B cell (primary cell): Measurements from ENCODE around the gene SMIM22. TPM values are rescaled to one million over a fixed set of nuclear protein-coding genes. Genes with fewer than 3 reads are reported as not detected.

Experiments used
- ATAC-seq: fragments of 200-7000 bp; cut with Tn5 transposase; one replicate; pipeline ENCODE4 v1.10.0; 2021; ENCODE audit warnings: low read depth, mild to moderate bottlenecking, moderate number of reproducible peaks, moderate library complexity
- CTCF ChIA-PET: fragments of 350-600 bp; sonication (Branson Sonifier 250); formaldehyde crosslinking; loops from one replicate; lab custom pipeline; 2021; ENCODE audit warnings: antibody characterized with exemption, inconsistent platforms; lab: Charles Lee
- POLR2A ChIA-PET: fragments of 350-600 bp; sonication (Branson Sonifier 250); formaldehyde crosslinking; loops from one replicate; lab custom pipeline; 2021; ENCODE audit warnings: antibody characterized with exemption; lab: Charles Lee
- DNase-seq: peaks from one replicate; pipeline ENCODE4 v3.0.0; 2013
- H2AFZ ChIP-seq: 2 replicates; pipeline ENCODE4 v1.6.1; 2012; ENCODE audit warnings: mild to moderate bottlenecking, low read depth, low read length; ENCODE audit not compliant: insufficient read depth, poor library complexity, severe bottlenecking
- H3K27ac ChIP-seq, 2 donors: 1 replicate in 1 of 2; 2 replicates in 1 of 2; pipeline ENCODE4 v1.5.1; 2012 to 2013; ENCODE audit warnings: low read length in 2 of 2, mild to moderate bottlenecking in 2 of 2, moderate library complexity in 1 of 2
- H3K27me3 ChIP-seq, 4 experiments: fragments of 200-600 bp in 1 of 4; sonication (generic) in 1 of 4; replicated peaks in 1 of 4; 1 replicate in 2 of 4; 2 replicates in 2 of 4; pipeline versions ENCODE4 v1.6.1 to v1.7.0; 2013 to 2016; ENCODE audit warnings: low read length in 3 of 4, mild to moderate bottlenecking in 2 of 4, mixed read lengths in 1 of 4, moderate library complexity in 1 of 4; ENCODE audit not compliant: insufficient read depth in 4 of 4, control insufficient read depth in 3 of 4; ENCODE audit errors: control extremely low read depth in 1 of 4
- H3K36me3 ChIP-seq, 2 experiments: replicated peaks in 1 of 2; 1 replicate in 1 of 2; 2 replicates in 1 of 2; pipeline versions ENCODE4 v1.6.1 to v1.7.1; 2013; ENCODE audit warnings: low read length in 1 of 2; ENCODE audit not compliant: insufficient read depth in 2 of 2, control insufficient read depth in 1 of 2; ENCODE audit errors: control extremely low read depth in 1 of 2, extremely low read depth in 1 of 2
- H3K4me1 ChIP-seq, 2 donors: fragments of 200-600 bp in 1 of 2; sonication (generic) in 1 of 2; 1 replicate in 1 of 2; 2 replicates in 1 of 2; pipeline versions ENCODE4 v1.5.1 to v1.6.1; 2013 to 2017; ENCODE audit warnings: low read length in 2 of 2; ENCODE audit not compliant: control insufficient read depth in 2 of 2, insufficient read depth in 2 of 2
- H3K4me2 ChIP-seq: replicated peaks from 2 replicates; pipeline ENCODE3; 2012; ENCODE audit warnings: mild to moderate bottlenecking, low read depth, low read length; ENCODE audit not compliant: poor library complexity, severe bottlenecking
- H3K4me3 ChIP-seq, 5 experiments: fragments of 200-600 bp in 1 of 5; sonication (generic) in 1 of 5; 1 replicate in 3 of 5; 2 replicates in 2 of 5; pipeline versions ENCODE4 v1.5.1 to v1.7.0; 2011 to 2016; ENCODE audit warnings: low read length in 4 of 5, mild to moderate bottlenecking in 4 of 5, low read depth in 2 of 5, control low read depth in 1 of 5, moderate library complexity in 1 of 5; ENCODE audit not compliant: insufficient read depth in 1 of 5; ENCODE audit errors: control extremely low read depth in 1 of 5, extremely low read depth in 1 of 5
- H3K79me2 ChIP-seq: fragments of 200-600 bp; sonication (generic); one replicate; pipeline ENCODE4 v1.6.0; 2016; ENCODE audit warnings: low read length; ENCODE audit not compliant: control insufficient read depth, insufficient read depth
- H3K9ac ChIP-seq: fragments of 200-600 bp; sonication (generic); 2 replicates; pipeline ENCODE4 v1.6.1; 2017; ENCODE audit warnings: mild to moderate bottlenecking, low read length, moderate library complexity
- H3K9me3 ChIP-seq, 3 donors: one replicate each; pipeline versions ENCODE4 v1.6.1 to v1.7.1; 2013; ENCODE audit warnings: low read length in 2 of 3; ENCODE audit not compliant: control insufficient read depth in 2 of 3, insufficient read depth in 1 of 3; ENCODE audit errors: control extremely low read depth in 1 of 3
- H4K20me1 ChIP-seq: 2 replicates; pipeline ENCODE4 v1.6.0; 2012; ENCODE audit warnings: mild to moderate bottlenecking, low read length; ENCODE audit not compliant: insufficient read depth, control insufficient read depth, poor library complexity, severe bottlenecking
- H3K27ac Mint-ChIP-seq: one replicate; pipeline ENCODE4 v1.8.0; 2021; ENCODE audit warnings: mixed read lengths
- H3K27me3 Mint-ChIP-seq: one replicate; pipeline ENCODE4 v1.8.0; 2021; ENCODE audit warnings: mixed read lengths
- H3K4me1 Mint-ChIP-seq: one replicate; pipeline ENCODE4 v1.8.0; 2021; ENCODE audit warnings: mixed read lengths
- H3K4me3 Mint-ChIP-seq: one replicate; pipeline ENCODE4 v1.8.0; 2021; ENCODE audit warnings: mixed read lengths
- H3K9me3 Mint-ChIP-seq: one replicate; pipeline ENCODE4 v1.8.0; 2022; ENCODE audit warnings: mixed read lengths; ENCODE audit not compliant: insufficient read depth
- EZH2 ChIP-seq: IDR thresholded peaks from 2 replicates; pipeline ENCODE4 v1.6.1; 2012; ENCODE audit warnings: borderline replicate concordance, low read depth, mild to moderate bottlenecking, moderate library complexity, low read length; ENCODE audit not compliant: insufficient read depth, poor library complexity, severe bottlenecking
- WGBS: methylation state at CpG from one replicate; pipeline ENCODE4 v1.1.5; 2013; ENCODE audit warnings: missing lambda C conversion rate; ENCODE audit not compliant: insufficient coverage; 5-methylcytosine and 5-hydroxymethylcytosine counted together
- intact Hi-C: fragments of 100-400 bp; cut with micrococcal nuclease; formaldehyde crosslinking; loops from one replicate; pipeline ENCODE4 v1.10.0; 2022
- polyA plus RNA-seq: library from polyadenylated mRNA; depleted of rRNA; stranded (reverse); fragments of >200 nt; gene quantifications from 2 replicates; pipeline ENCODE4 v1.2.3, GENCODE V29; 2012
- total RNA-seq, 2 donors: library from RNA; stranded (reverse); fragments of 120-200 nt in 1 of 2; gene quantifications; 1 replicate in 1 of 2; 2 replicates in 1 of 2; pipeline versions ENCODE4 v1.2.3 to v1.2.4, GENCODE V29; 2013 to 2022
- TF ChIP-seq, protein P1 (sequence below): fragments of 200-600 bp; IDR thresholded peaks from one replicate; pipeline ENCODE4 v1.8.0; 2022; ENCODE audit warnings: antibody characterized with exemption, mild to moderate bottlenecking

Gene SMIM22
- total and polyA plus RNA-seq, 2 donors (not counting 1 experiment from before 2014, with no cell fraction given): not detected

DNA sequence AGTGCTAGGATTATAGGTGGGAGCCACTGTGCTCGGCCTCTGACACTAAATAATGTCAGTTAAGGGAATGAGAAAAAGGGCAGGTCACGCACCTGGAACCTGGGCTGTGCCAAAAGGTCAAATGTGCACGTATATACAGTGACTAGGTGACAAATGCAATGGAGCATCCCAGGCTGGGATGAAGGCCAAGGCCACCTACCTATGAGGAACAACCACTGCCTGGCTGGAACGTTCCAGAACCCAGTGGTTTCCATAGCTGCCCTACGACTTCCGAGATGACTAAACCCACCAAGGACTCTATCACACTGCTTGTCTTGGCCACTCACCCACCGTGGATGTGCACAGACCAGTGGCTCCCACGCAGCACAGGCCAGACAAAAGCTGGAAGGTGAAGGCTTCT lies 44.3 kb upstream of the SMIM22 start:
- Mint-ChIP-seq H3K9me3 (no peaks in the 10 kb centered on the region), H3K4me1 (peaks cover 22% of the 10 kb centered on the region), H3K27ac (no peak overlapping the region), H3K4me3 (no peak overlapping the region), H3K27me3 (no peaks in the 10 kb centered on the region)
- no peak for ATAC-seq
- DNase-seq: no peak
- Histone ChIP-seq H3K4me2 (no peak overlapping the region), H4K20me1 (peaks cover 4% of the 10 kb centered on the region), H3K4me3 (no peak overlapping the region), H3K36me3 (peaks cover 2 to 41% of the 10 kb centered on the region in 2 experiments), H3K27ac (no peak overlapping the region), H3K27me3 (no peaks in the 10 kb centered on the region), H3K9ac (no peak overlapping the region), H3K79me2 (peaks cover 20% of the 10 kb centered on the region), H3K9me3 (peaks cover 0 to 6% (median 0%) of the 10 kb centered on the region in 3 donors), H3K4me1 (peaks cover 0 to 19% of the 10 kb centered on the region in 2 donors), H2AFZ (no peak overlapping the region)
- intact Hi-C loops: no loop called here
- TF ChIP-seq, protein P1, sequence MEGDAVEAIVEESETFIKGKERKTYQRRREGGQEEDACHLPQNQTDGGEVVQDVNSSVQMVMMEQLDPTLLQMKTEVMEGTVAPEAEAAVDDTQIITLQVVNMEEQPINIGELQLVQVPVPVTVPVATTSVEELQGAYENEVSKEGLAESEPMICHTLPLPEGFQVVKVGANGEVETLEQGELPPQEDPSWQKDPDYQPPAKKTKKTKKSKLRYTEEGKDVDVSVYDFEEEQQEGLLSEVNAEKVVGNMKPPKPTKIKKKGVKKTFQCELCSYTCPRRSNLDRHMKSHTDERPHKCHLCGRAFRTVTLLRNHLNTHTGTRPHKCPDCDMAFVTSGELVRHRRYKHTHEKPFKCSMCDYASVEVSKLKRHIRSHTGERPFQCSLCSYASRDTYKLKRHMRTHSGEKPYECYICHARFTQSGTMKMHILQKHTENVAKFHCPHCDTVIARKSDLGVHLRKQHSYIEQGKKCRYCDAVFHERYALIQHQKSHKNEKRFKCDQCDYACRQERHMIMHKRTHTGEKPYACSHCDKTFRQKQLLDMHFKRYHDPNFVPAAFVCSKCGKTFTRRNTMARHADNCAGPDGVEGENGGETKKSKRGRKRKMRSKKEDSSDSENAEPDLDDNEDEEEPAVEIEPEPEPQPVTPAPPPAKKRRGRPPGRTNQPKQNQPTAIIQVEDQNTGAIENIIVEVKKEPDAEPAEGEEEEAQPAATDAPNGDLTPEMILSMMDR: no peak
- TF ChIP-seq EZH2: no peak
- ChIA-PET CTCF (no interaction called here), POLR2A (no interaction called here)
- WGBS: 98% methylated on average over 7 of the region's 8 CpGs

DNA sequence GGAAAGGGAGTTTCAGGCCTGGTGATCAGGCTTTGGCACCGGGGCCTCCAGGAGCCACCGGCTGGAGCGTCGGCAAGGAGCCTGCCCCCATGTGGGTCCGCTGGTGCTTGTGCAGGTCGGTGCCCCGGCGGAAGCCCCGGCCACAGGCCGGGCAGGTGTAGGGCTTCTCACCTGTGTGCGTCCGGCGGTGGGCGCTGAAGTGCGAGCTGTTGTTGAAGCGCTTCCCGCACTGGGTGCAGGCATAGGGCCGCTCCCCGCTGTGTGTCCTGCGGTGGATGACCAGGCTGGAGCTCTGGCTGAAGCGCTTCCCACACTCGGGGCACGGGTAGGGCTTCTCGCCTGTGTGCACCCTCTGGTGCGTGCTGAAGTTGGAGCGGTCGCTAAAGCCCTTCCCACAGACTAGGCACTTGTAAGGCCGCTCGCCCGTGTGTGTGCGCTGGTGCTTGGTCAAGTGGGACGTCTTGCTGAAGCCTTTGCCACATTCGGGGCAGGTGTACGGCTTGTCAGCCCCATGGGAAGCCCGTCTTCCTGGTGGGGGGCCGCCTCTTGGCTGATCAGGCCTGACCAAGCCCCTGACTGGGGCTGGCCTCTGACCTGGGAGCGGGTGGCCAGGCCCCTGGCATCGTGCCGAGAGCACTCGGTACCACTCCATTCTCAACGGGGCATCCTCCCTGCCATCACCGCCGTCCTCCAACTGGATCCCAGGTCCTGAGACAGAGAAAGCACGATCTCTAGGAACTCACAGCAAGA lies 42.6 kb upstream of the SMIM22 start:
- Mint-ChIP-seq H3K27ac (no peak overlapping the region), H3K4me3 (no peak overlapping the region), H3K4me1 (peaks cover 13% of the 10 kb centered on the region), H3K9me3 (no peaks in the 10 kb centered on the region), H3K27me3 (no peaks in the 10 kb centered on the region)
- Histone ChIP-seq H3K4me3 (no peak overlapping the region), H3K9ac (no peak overlapping the region), H3K4me1 (peaks cover 0 to 11% of the 10 kb centered on the region in 2 donors), H4K20me1 (peaks cover 4% of the 10 kb centered on the region), H3K36me3 (peaks cover 2 to 45% of the 10 kb centered on the region in 2 experiments), H2AFZ (no peak overlapping the region), H3K27me3 (no peaks in the 10 kb centered on the region), H3K79me2 (peaks cover 20% of the 10 kb centered on the region), H3K27ac (no peak overlapping the region), H3K9me3 (peaks cover 0 to 6% (median 0%) of the 10 kb centered on the region in 3 donors), H3K4me2 (no peak overlapping the region)
- 63% methylated on average over 41 of the region's 44 CpGs for WGBS
- ATAC-seq (no peak), DNase-seq (no peak)
- ChIA-PET CTCF (no interaction called here), POLR2A (interaction anchor here (1.2 kb wide), 1 partner anchor 18 kb away, joined by 3 read pairs; the partner anchor contains the start of genes ANKS3 and DNAAF8)
- intact Hi-C loops: no loop called here
- TF ChIP-seq, protein P1: no peak
- TF ChIP-seq EZH2: no peak
